HUES48 (cell line): ENCODE results near the gene GPR82.
"Not testable (repeated sequence)": the region's sequence is repeated elsewhere in the genome, so short reads cannot be mapped to it uniquely, and the experiment has no call there.

ENCODE experiments used
- H3K27ac ChIP-seq: one replicate; pipeline ENCODE4 v1.7.0; 2013; ENCODE audit warnings: low read depth, low read length, inconsistent platforms
- H3K27me3 ChIP-seq: 2 replicates; pipeline ENCODE4 v1.6.1; 2013; ENCODE audit warnings: mild to moderate bottlenecking, low read length; ENCODE audit not compliant: control insufficient read depth, insufficient read depth
- H3K36me3 ChIP-seq: 2 replicates; pipeline ENCODE4 v1.6.1; 2013; ENCODE audit warnings: low read length; ENCODE audit not compliant: control insufficient read depth, insufficient read depth
- H3K4me1 ChIP-seq: 2 replicates; pipeline ENCODE4 v1.6.1; 2013; ENCODE audit warnings: mild to moderate bottlenecking, low read length; ENCODE audit not compliant: control insufficient read depth, insufficient read depth
- H3K4me3 ChIP-seq: 2 replicates; pipeline ENCODE4 v1.5.1; 2013; ENCODE audit warnings: mild to moderate bottlenecking, low read depth, low read length
- H3K9ac ChIP-seq: 2 replicates; pipeline ENCODE4 v1.6.1; 2013; ENCODE audit warnings: mild to moderate bottlenecking, low read depth, low read length, moderate library complexity
- H3K9me3 ChIP-seq: 2 replicates; pipeline ENCODE4 v1.6.1; 2013; ENCODE audit warnings: low read length; ENCODE audit not compliant: control insufficient read depth, insufficient read depth

The GPR82 gene

GRCh38 chrX:41719610-41720009 is 4.4 kb upstream of the GPR82 start:
- H3K36me3 ChIP-seq, H3K4me3 ChIP-seq, H3K9ac ChIP-seq, H3K27me3 ChIP-seq, H3K4me1 ChIP-seq: not testable (repeated sequence)
- Histone ChIP-seq H3K9me3 (peaks cover 26% of the 10 kb centered on the region), H3K27ac (peak overlapping the region; percentile 75)

- Histone ChIP-seq H3K4me3 (no peak overlapping the region), H3K4me1 (no peaks in the 10 kb centered on the region), H3K27ac (no peak overlapping the region), H3K9me3 (peaks cover 26% of the 10 kb centered on the region), H3K9ac (no peak overlapping the region), H3K27me3 (no peaks in the 10 kb centered on the region; the same call in 1 of the 2 replicates), H3K36me3 (no peaks in the 10 kb centered on the region)
These were observed 3.7 kb upstream of the GPR82 start for GRCh38 chrX:41720125-41720779.

GRCh38 chrX:41721590-41721989 is 2.4 kb upstream of the GPR82 start:
- H3K4me1 ChIP-seq, result no peaks in the 10 kb centered on the region
- no peak overlapping the region for H3K27ac ChIP-seq
- H3K36me3 ChIP-seq, result no peaks in the 10 kb centered on the region
- H3K9ac ChIP-seq, result no peak overlapping the region
- peaks cover 26% of the 10 kb centered on the region for H3K9me3 ChIP-seq
- H3K27me3 ChIP-seq, result no peaks in the 10 kb centered on the region; the same call in 1 of the 2 replicates
- no peak overlapping the region for H3K4me3 ChIP-seq

GRCh38 chrX:41722214-41722613 is 1.8 kb upstream of the GPR82 start:
- H3K9me3 ChIP-seq, result peaks cover 20% of the 10 kb centered on the region
- no peak overlapping the region for H3K4me3 ChIP-seq
- no peak overlapping the region for H3K9ac ChIP-seq
- no peaks in the 10 kb centered on the region; the same call in 1 of the 2 replicates for H3K27me3 ChIP-seq
- no peaks in the 10 kb centered on the region for H3K4me1 ChIP-seq
- no peak overlapping the region for H3K27ac ChIP-seq
- H3K36me3 ChIP-seq, result no peaks in the 10 kb centered on the region

DNA sequence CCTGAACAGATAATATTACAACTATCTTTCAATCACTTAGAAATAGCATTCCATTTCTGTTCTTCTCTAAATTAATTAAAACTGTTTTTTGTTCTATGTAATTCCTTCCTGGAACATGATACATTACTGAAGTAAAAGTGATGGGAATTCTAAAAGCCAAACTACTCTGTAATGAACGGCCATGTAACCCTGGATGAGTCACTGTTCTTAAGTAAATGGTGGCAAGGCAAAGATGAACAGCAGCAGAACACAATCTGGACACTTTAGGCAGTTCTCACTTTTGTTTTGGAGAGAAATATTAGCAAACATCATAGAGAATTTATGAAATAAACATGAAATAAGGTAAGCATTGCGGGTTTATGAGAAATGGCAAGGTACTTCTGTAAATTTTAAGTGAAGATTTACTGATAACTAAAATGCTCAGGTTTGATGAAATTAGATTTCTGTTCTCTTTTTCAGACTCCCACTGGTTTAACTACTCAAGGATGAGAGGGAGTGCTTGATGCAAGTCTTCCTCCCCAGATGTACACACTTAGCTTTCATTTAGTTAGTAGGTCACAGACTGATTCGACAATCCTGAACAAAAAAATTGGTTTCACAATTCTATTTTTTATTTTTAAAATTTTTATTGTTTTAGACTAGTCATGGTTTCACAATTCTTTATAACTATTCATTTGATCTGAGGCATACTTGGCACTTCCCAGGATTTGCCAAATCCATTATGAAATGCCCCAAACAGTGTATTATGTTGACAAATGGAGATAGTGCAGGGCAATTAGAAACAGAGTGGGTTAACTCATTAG is 964 bp upstream of the GPR82 start:
- Histone ChIP-seq H3K27ac (no peak overlapping the region), H3K4me3 (no peak overlapping the region), H3K4me1 (no peaks in the 10 kb centered on the region), H3K9ac (no peak overlapping the region), H3K27me3 (no peaks in the 10 kb centered on the region; the same call in 1 of the 2 replicates), H3K9me3 (peaks cover 16% of the 10 kb centered on the region; the same call in 1 of the 2 replicates), H3K36me3 (no peaks in the 10 kb centered on the region)

DNA sequence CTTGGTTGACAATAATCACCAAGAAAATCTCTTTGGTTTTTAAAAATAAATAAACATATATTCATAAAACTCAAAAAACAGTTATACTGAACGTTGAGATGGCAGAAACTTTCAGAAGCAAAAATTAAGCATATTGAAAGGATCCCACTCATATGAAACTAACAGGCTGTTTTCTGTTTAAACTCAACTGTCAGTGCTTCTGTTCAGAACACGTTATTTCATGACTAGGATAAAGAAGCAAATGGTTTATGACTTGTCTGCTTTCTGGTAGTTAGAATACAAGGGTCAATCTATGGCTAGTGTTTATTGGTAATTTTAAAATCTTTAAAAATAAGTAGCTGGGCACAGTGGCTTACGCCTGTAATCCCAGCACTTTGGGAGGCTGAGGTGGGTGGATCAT is 4.1 kb downstream of the GPR82 start:
- no peak overlapping the region for H3K4me3 ChIP-seq
- H3K27me3 ChIP-seq, result no peaks in the 10 kb centered on the region; the same call in 1 of the 2 replicates
- H3K9me3 ChIP-seq, result no peaks in the 10 kb centered on the region
- no peak overlapping the region for H3K27ac ChIP-seq
- no peak overlapping the region for H3K9ac ChIP-seq
- H3K4me1 ChIP-seq, result no peaks in the 10 kb centered on the region
- H3K36me3 ChIP-seq, result no peaks in the 10 kb centered on the region

DNA sequence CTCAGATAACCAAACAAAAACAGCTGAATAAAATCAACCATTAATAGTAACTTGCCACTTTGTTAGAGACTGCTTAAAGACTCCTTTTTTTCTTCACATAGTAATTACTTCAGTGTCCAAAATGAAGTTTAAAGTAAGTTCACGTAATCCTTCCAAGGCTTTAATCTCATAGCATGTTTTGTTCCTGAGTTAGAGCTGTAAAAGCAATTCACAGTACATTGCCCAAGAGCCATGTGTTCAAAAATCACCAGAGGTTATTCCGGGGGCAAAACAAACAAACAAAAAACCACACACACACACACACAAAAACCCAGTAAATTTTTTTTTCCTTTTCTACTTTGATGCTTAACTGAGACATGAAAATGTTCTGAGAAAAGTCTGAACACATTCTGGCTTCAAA is 6.1 kb downstream of the GPR82 start:
- H3K4me1 ChIP-seq, result 0 out of 2 replicates have a peak, but pooled peaks cover 3% of the 10 kb centered on the region
- H3K36me3 ChIP-seq, result no peaks in the 10 kb centered on the region
- no peak overlapping the region for H3K27ac ChIP-seq
- no peaks in the 10 kb centered on the region for H3K9me3 ChIP-seq
- no peak overlapping the region for H3K9ac ChIP-seq
- no peak overlapping the region for H3K4me3 ChIP-seq
- H3K27me3 ChIP-seq, result no peaks in the 10 kb centered on the region

- Histone ChIP-seq H3K4me1 (0 out of 2 replicates have a peak, but pooled peaks cover 3% of the 10 kb centered on the region), H3K9ac (no peak overlapping the region), H3K36me3 (no peaks in the 10 kb centered on the region), H3K27me3 (no peaks in the 10 kb centered on the region), H3K9me3 (no peaks in the 10 kb centered on the region), H3K4me3 (no peak overlapping the region), H3K27ac (no peak overlapping the region)
These were observed 8.3 kb downstream of the GPR82 start for GRCh38 chrX:41732260-41732659.

DNA sequence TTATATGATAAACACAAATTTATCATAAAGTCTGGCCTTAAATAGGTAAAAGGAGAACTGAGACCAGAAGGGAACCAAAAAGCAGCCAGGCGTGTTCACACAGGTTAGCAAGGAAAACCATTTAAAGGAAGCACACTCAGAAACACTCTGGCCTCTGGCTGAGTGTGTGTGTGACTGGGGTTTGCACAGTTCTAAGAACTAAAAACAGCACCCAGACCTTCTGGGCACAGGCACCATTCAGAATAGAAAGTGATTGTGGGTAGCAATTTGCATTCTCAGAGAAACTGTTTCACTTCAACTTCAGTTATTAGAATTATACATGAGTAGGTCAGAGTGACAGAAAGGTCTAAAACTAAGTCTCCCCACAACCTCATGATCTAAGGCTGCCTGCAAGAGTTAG is 10.0 kb downstream of the GPR82 start:
- no peak overlapping the region for H3K9ac ChIP-seq
- no peaks in the 10 kb centered on the region for H3K9me3 ChIP-seq
- H3K4me1 ChIP-seq, result peaks cover 7% of the 10 kb centered on the region
- H3K4me3 ChIP-seq, result no peak overlapping the region
- no peak overlapping the region for H3K27ac ChIP-seq
- no peaks in the 10 kb centered on the region for H3K36me3 ChIP-seq
- no peaks in the 10 kb centered on the region for H3K27me3 ChIP-seq

DNA sequence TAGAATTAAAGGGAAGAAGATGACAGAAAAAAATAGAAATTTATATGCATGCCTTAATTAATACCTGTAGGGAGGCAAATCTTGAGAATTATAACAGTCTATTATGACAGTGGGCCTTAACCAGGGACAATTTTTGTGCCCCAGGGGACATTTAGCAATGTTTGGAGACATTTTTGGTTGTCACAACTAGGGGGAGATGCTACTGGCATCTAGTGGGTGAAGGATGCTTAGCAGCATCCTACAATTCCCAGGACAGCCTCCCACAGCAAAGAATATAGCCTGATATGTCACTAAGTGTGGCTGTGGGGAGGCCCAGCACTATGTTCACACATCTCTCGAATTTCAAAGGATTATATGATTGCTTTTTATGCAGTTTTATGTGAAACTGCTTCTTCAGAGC is 10.5 kb downstream of the GPR82 start:
- Histone ChIP-seq H3K36me3 (no peaks in the 10 kb centered on the region), H3K4me1 (peaks cover 12% of the 10 kb centered on the region), H3K27ac (no peak overlapping the region), H3K27me3 (no peaks in the 10 kb centered on the region), H3K4me3 (no peak overlapping the region), H3K9me3 (no peaks in the 10 kb centered on the region), H3K9ac (no peak overlapping the region)

- H3K9me3 ChIP-seq, result no peaks in the 10 kb centered on the region
- no peaks in the 10 kb centered on the region for H3K36me3 ChIP-seq
- no peak overlapping the region for H3K4me3 ChIP-seq
- H3K9ac ChIP-seq, result no peak overlapping the region
- peaks cover 30% of the 10 kb centered on the region for H3K4me1 ChIP-seq
- H3K27ac ChIP-seq, result no peak overlapping the region
- H3K27me3 ChIP-seq, result no peaks in the 10 kb centered on the region
These were observed 13.1 kb downstream of the GPR82 start for GRCh38 chrX:41737065-41737464.
